SU-DHL-6 (cell line): Measurements from ENCODE around the gene ABHD2.

Source experiments
- H2AFZ ChIP-seq: fragments of 200-600 bp; sonication (generic); 2 replicates; pipeline ENCODE4 v1.6.1; 2014; ENCODE audit warnings: low read depth, mild to moderate bottlenecking, moderate library complexity, mixed read lengths, antibody characterized with exemption, low read length; ENCODE audit not compliant: severe bottlenecking
- H3F3A ChIP-seq: fragments of 200-600 bp; shearing (Covaris generic); 2 replicates; pipeline ENCODE4 v1.6.0; 2016; ENCODE audit warnings: antibody characterized with exemption, mild to moderate bottlenecking; ENCODE audit not compliant: insufficient read depth
- H3K27ac ChIP-seq: fragments of 200-600 bp; sonication (generic); 2 replicates; pipeline ENCODE4 v1.5.1; 2016; ENCODE audit warnings: low read depth, mild to moderate bottlenecking, low read length, moderate library complexity, mixed read lengths
- H3K27me3 ChIP-seq: fragments of 200-600 bp; sonication (generic), shearing (Covaris generic); 2 replicates; pipeline ENCODE4 v1.6.0; 2014; ENCODE audit warnings: mild to moderate bottlenecking, low read length
- H3K36me3 ChIP-seq: fragments of 200-600 bp; sonication (generic); 2 replicates; pipeline ENCODE4 v1.6.1; 2014; ENCODE audit warnings: mild to moderate bottlenecking, low read length, mixed read lengths
- H3K4me2 ChIP-seq: fragments of 300-600, 200-600 bp; shearing (Covaris generic), sonication (generic); 2 replicates; pipeline ENCODE4 v1.6.0; 2014; ENCODE audit warnings: low read length, low read depth, mild to moderate bottlenecking; ENCODE audit not compliant: poor library complexity, severe bottlenecking
- H3K4me3 ChIP-seq: fragments of 200-600 bp; sonication (generic); 2 replicates; pipeline ENCODE4 v1.5.1; 2014; ENCODE audit warnings: antibody characterized with exemption, low read length, mild to moderate bottlenecking, mixed read lengths; ENCODE audit not compliant: insufficient read depth, poor library complexity, severe bottlenecking
- H3K79me2 ChIP-seq: fragments of 200-600 bp; sonication (generic); 2 replicates; pipeline ENCODE4 v1.6.1; 2014; ENCODE audit warnings: mild to moderate bottlenecking, low read length, moderate library complexity; ENCODE audit not compliant: insufficient read depth
- H3K9ac ChIP-seq: fragments of 200-600 bp; sonication (generic); 2 replicates; pipeline ENCODE4 v1.7.0; 2014; ENCODE audit warnings: mild to moderate bottlenecking, low read length
- H3K9me2 ChIP-seq: fragments of 200-600 bp; sonication (generic); replicated peaks from 2 replicates; pipeline ENCODE4 v1.6.1; 2014; ENCODE audit warnings: low read length; ENCODE audit not compliant: insufficient read depth
- H3K9me3 ChIP-seq: fragments of 200-600 bp; sonication (generic); 2 replicates; pipeline ENCODE4 v1.6.1; 2014; ENCODE audit warnings: low read length, mixed read lengths; ENCODE audit not compliant: insufficient read depth
- H4K20me1 ChIP-seq: fragments of 200-600 bp; sonication (generic); 2 replicates; pipeline ENCODE4 v1.6.1; 2014; ENCODE audit warnings: low read depth, mild to moderate bottlenecking, antibody characterized with exemption, low read length, moderate library complexity, mixed read lengths
- EZH2phosphoT487 ChIP-seq: fragments of 200-600 bp; sonication (generic), shearing (Covaris generic); conservative IDR thresholded peaks from 2 replicates; pipeline ENCODE4 v1.6.1; 2018; ENCODE audit warnings: mild to moderate bottlenecking, antibody characterized with exemption, low read length, moderate library complexity, mixed read lengths
- TF ChIP-seq, protein P1 (sequence below): fragments of 200-600 bp; sonication (generic); IDR thresholded peaks from one replicate; pipeline ENCODE4 v1.5.1; 2017; ENCODE audit warnings: antibody characterized with exemption, mild to moderate bottlenecking, low read length, moderate library complexity; ENCODE audit not compliant: insufficient read depth, poor library complexity, severe bottlenecking

The ABHD2 gene

GRCh38 chr15:89217031-89217430 is 128.8 kb downstream of the ABHD2 start:
- no peaks in the 10 kb centered on the region for H3F3A ChIP-seq
- H3K4me2 ChIP-seq: no peak overlapping the region
- no peaks in the 10 kb centered on the region for H3K9me2 ChIP-seq
- H3K27me3 ChIP-seq: no peaks in the 10 kb centered on the region
- H2AFZ ChIP-seq: no peak overlapping the region
- H3K9me3 ChIP-seq: no peaks in the 10 kb centered on the region
- H3K79me2 ChIP-seq: no peaks in the 10 kb centered on the region
- H3K9ac ChIP-seq: no peak overlapping the region
- no peak overlapping the region for H3K27ac ChIP-seq
- H4K20me1 ChIP-seq: no peaks in the 10 kb centered on the region
- H3K36me3 ChIP-seq: no peaks in the 10 kb centered on the region
- TF ChIP-seq, protein P1, sequence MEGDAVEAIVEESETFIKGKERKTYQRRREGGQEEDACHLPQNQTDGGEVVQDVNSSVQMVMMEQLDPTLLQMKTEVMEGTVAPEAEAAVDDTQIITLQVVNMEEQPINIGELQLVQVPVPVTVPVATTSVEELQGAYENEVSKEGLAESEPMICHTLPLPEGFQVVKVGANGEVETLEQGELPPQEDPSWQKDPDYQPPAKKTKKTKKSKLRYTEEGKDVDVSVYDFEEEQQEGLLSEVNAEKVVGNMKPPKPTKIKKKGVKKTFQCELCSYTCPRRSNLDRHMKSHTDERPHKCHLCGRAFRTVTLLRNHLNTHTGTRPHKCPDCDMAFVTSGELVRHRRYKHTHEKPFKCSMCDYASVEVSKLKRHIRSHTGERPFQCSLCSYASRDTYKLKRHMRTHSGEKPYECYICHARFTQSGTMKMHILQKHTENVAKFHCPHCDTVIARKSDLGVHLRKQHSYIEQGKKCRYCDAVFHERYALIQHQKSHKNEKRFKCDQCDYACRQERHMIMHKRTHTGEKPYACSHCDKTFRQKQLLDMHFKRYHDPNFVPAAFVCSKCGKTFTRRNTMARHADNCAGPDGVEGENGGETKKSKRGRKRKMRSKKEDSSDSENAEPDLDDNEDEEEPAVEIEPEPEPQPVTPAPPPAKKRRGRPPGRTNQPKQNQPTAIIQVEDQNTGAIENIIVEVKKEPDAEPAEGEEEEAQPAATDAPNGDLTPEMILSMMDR: no peak
- TF ChIP-seq EZH2phosphoT487: no peak
- no peak overlapping the region for H3K4me3 ChIP-seq

DNA sequence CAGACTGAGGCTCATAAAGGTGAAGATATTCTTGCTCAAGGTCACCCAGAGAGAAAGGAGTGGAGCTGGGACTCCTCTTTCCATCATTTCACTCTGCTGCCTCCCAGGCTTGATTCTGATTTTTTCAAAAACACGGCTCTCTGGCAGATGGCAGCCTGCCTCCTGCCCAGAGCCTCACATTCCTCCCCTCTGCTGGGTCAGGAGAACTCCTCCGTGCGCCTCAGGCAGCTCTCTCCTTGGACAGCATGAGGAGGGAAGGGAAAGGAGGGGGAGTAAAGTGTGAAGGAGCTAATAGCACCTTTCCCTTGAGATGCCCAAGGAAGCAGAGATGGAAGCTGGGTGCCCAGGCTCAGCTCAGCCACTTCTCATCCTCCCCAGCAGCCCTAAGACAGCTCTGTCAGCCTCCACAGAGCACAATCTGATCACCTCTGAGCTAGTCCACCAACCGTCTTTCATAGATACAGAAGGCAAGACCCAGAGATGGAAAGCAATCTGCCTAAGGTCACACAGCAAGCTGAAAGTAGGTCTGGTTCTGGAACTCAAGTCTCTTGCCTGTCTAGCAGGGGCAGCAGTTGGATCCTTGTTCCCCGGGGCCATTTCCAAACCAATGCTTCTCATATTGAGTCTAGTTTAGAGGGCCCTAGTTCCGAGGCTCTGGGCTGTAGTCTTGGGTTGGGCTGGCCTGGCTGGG is 129.6 kb downstream of the ABHD2 start:
- Histone ChIP-seq H3K9ac (no peak overlapping the region), H2AFZ (no peak overlapping the region), H3K27me3 (no peaks in the 10 kb centered on the region), H3K27ac (no peak overlapping the region), H3K36me3 (no peaks in the 10 kb centered on the region), H3K79me2 (no peaks in the 10 kb centered on the region), H3K4me2 (no peak overlapping the region), H3K9me2 (no peaks in the 10 kb centered on the region), H4K20me1 (no peaks in the 10 kb centered on the region), H3K4me3 (no peak overlapping the region), H3F3A (no peaks in the 10 kb centered on the region), H3K9me3 (no peaks in the 10 kb centered on the region)
- TF ChIP-seq, protein P1: no peak
- no peak for TF ChIP-seq EZH2phosphoT487

DNA sequence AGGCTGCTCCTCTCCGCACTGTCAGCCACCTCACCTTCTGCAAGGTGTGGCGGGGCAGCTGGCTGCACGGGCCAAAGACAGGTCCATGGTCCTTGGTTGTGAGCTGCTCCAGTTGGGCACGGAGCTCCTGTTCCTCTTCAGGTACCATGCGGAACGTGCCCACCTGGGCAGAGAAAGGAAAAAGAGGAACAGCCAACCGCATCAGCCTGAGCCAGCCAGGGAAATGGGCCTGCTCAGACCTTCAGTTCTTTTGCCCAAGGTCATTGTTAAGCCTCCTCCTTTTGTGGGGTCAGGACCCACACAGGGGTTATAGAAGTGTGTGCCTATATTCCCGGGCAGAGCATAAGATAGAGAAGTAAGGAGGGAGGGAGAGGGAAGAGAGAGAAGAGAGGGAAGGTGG is 130.3 kb downstream of the ABHD2 start:
- Histone ChIP-seq H3K27me3 (no peaks in the 10 kb centered on the region), H2AFZ (no peak overlapping the region)

More for the DNA sequence above, 130.3 kb downstream of the ABHD2 start:
- Histone ChIP-seq H3K36me3 (no peaks in the 10 kb centered on the region), H3K9me3 (no peaks in the 10 kb centered on the region), H3K4me3 (no peak overlapping the region), H3K9ac (no peak overlapping the region), H3K4me2 (no peak overlapping the region), H4K20me1 (no peaks in the 10 kb centered on the region), H3F3A (no peaks in the 10 kb centered on the region), H3K79me2 (no peaks in the 10 kb centered on the region), H3K9me2 (no peaks in the 10 kb centered on the region), H3K27ac (no peak overlapping the region)
- no peak for TF ChIP-seq EZH2phosphoT487
- TF ChIP-seq, protein P1: no peak
